T-helper 1 cell treated with Interleukin-12 subunit alpha and Interleukin-12 subunit beta and Interleukin-4 antibody, amounts not matched to agents 30 ng/mL and 1 ng/mL, for 36 hours (primary cell): ENCODE measurements around the gene NRSN2. TPM values are rescaled to one million over a fixed set of nuclear protein-coding genes. Genes with fewer than 3 reads are reported as not detected.

Experiments
- intact Hi-C: fragments of 100-400 bp; cut with micrococcal nuclease; formaldehyde crosslinking; loops from one replicate; pipeline ENCODE4 v1.15.1; 2024
- total RNA-seq: library from RNA; stranded (reverse); gene quantifications from 2 replicates; pipeline ENCODE4 v1.2.3, GENCODE V29; 2022

NRSN2 gene
- total RNA-seq: 1.5 and 2.5 TPM in 2 replicates

- intact Hi-C loops: loop anchor here (1.0 kb wide), 3 partner anchors 17 to 116 kb away; partner anchors contain the start of genes C20orf96 and TBC1D20
Measured at GRCh38 chr20:346640-347316, at the start of gene NRSN2. Gene NRSN2 (plus strand): TSS chr20:347111. CDS start chr20:349644, 2,533 bp downstream.

GRCh38 chr20:297925-298775 is 48.8 kb upstream of the NRSN2 start:
- intact Hi-C loops: loop anchor here (1.0 to 2.0 kb wide), 5 partner anchors 8 to 59 kb away; partner anchors contain the start of genes C20orf96 and SOX12

GRCh38 chr20:298776-299391 is 48.0 kb upstream of the NRSN2 start:
- intact Hi-C loops: loop anchor here (1.0 to 2.0 kb wide), 3 partner anchors 9 to 60 kb away; partner anchors contain the start of gene C20orf96

GRCh38 chr20:300345-300990 is 46.4 kb upstream of the NRSN2 start:
- intact Hi-C loops: no loop called here

GRCh38 chr20:301886-302848 is 44.7 kb upstream of the NRSN2 start:
- intact Hi-C loops: no loop called here

GRCh38 chr20:305745-306144 is 41.2 kb upstream of the NRSN2 start:
- intact Hi-C loops: no loop called here

- intact Hi-C loops: no loop called here
Measured at GRCh38 chr20:308427-309038, 38.4 kb upstream of the NRSN2 start.

GRCh38 chr20:309306-309840 is 37.5 kb upstream of the NRSN2 start:
- intact Hi-C loops: no loop called here

GRCh38 chr20:309841-310644 is 36.9 kb upstream of the NRSN2 start:
- intact Hi-C loops: loop anchor here (1.0 kb wide), 3 partner anchors 12 to 20 kb away; partner anchors contain the start of genes C20orf96 and SOX12

GRCh38 chr20:310645-311044 is 36.3 kb upstream of the NRSN2 start:
- intact Hi-C loops: loop anchor here (1.0 kb wide), 3 partner anchors 12 to 20 kb away; partner anchors contain the start of genes C20orf96 and SOX12

GRCh38 chr20:311609-312008 is 35.3 kb upstream of the NRSN2 start:
- intact Hi-C loops: no loop called here

- intact Hi-C loops: no loop called here
Measured at GRCh38 chr20:312067-312466, 34.8 kb upstream of the NRSN2 start.

- intact Hi-C loops: no loop called here
Measured at GRCh38 chr20:312866-313265, 34.0 kb upstream of the NRSN2 start.

- intact Hi-C loops: no loop called here
Measured at GRCh38 chr20:313402-313801, 33.5 kb upstream of the NRSN2 start.

- intact Hi-C loops: no loop called here
Measured at GRCh38 chr20:313948-314347, 33.0 kb upstream of the NRSN2 start.

GRCh38 chr20:316316-317068 is 30.4 kb upstream of the NRSN2 start:
- intact Hi-C loops: no loop called here

GRCh38 chr20:324177-325044 is 22.5 kb upstream of the NRSN2 start:
- intact Hi-C loops: loop anchor here (1.0 to 10.0 kb wide), 8 partner anchors 14 to 520 kb away; partner anchors contain the start of genes C20orf96, CSNK2A1, RBCK1 and ZCCHC3
